HG02852 (cell line): ENCODE measurements around the gene SYT1.

Experiments used
- ATAC-seq: cut with Tn5 transposase; IDR thresholded peaks from one replicate; pipeline ENCODE4 v1.9.1; 2021; ENCODE audit warnings: mild to moderate bottlenecking, moderate library complexity; ENCODE audit not compliant: unreplicated experiment

The SYT1 gene

GRCh38 chr12:79055926-79056674 is 191.5 kb downstream of the SYT1 start:
- no peak for ATAC-seq

- ATAC-seq = no peak
Measured at GRCh38 chr12:79056775-79057174, 192.2 kb downstream of the SYT1 start.

- ATAC-seq = no peak
Measured at GRCh38 chr12:79057540-79057939, 193.0 kb downstream of the SYT1 start.

GRCh38 chr12:79058342-79058741 is 193.8 kb downstream of the SYT1 start:
- ATAC-seq = no peak

- no peak for ATAC-seq
Measured at GRCh38 chr12:79059557-79059956, 195.0 kb downstream of the SYT1 start.

- no peak for ATAC-seq
Measured at GRCh38 chr12:79063258-79063657, 198.7 kb downstream of the SYT1 start.

- ATAC-seq = no peak
Measured at GRCh38 chr12:79067977-79068376, 203.4 kb downstream of the SYT1 start.

- peak; percentile 91 for ATAC-seq
Measured at GRCh38 chr12:79069009-79069408, 204.4 kb downstream of the SYT1 start.

GRCh38 chr12:79071498-79071897 is 206.9 kb downstream of the SYT1 start:
- ATAC-seq = no peak

- no peak for ATAC-seq
Measured at GRCh38 chr12:79073506-79073905, 208.9 kb downstream of the SYT1 start.

GRCh38 chr12:79082595-79082994 is 218.0 kb downstream of the SYT1 start:
- no peak for ATAC-seq

- no peak for ATAC-seq
Measured at GRCh38 chr12:79083181-79083580, 218.6 kb downstream of the SYT1 start.

GRCh38 chr12:79085106-79085682 is 220.6 kb downstream of the SYT1 start:
- ATAC-seq = peak; percentile 56

GRCh38 chr12:79086541-79087296 is 222.1 kb downstream of the SYT1 start:
- ATAC-seq = no peak

GRCh38 chr12:79098530-79098929 is 234.0 kb downstream of the SYT1 start:
- no peak for ATAC-seq

- ATAC-seq = no peak
Measured at GRCh38 chr12:79108962-79109361, 244.4 kb downstream of the SYT1 start.

GRCh38 chr12:79114896-79115295 is 250.3 kb downstream of the SYT1 start:
- ATAC-seq = no peak

- ATAC-seq = no peak
Measured at GRCh38 chr12:79115743-79116142, 251.2 kb downstream of the SYT1 start.

GRCh38 chr12:79119796-79120195 is 255.2 kb downstream of the SYT1 start:
- ATAC-seq = no peak

- ATAC-seq = no peak
Measured at GRCh38 chr12:79121486-79121885, 256.9 kb downstream of the SYT1 start.

GRCh38 chr12:79124385-79124784 is 259.8 kb downstream of the SYT1 start:
- no peak for ATAC-seq

GRCh38 chr12:79125358-79125757 is 260.8 kb downstream of the SYT1 start:
- no peak for ATAC-seq
